Measurements from ENCODE around the gene AKTIP.

AKTIP gene

GRCh38 chr16:53494636-53495035 lies 8.4 kb downstream of the AKTIP start:
- intact Hi-C loops (cut with DNase I), result no loop called here
- DNase-seq, result no peak

GRCh38 chr16:53492503-53492902 lies 10.5 kb downstream of the AKTIP start:
- intact Hi-C loops (cut with DNase I), result no loop called here
- no peak for DNase-seq

- intact Hi-C loops (cut with DNase I), result no loop called here
- no peak for DNase-seq
Observed at GRCh38 chr16:53489755-53490154, 13.3 kb downstream of the AKTIP start.

GRCh38 chr16:53486230-53486629 lies 16.8 kb downstream of the AKTIP start:
- intact Hi-C loops (cut with DNase I), result no loop called here
- DNase-seq, result no peak

- intact Hi-C loops (cut with DNase I), result no loop called here
Observed at GRCh38 chr16:53484542-53484941, 18.5 kb downstream of the AKTIP start.

GRCh38 chr16:53482123-53482522 lies 20.9 kb downstream of the AKTIP start:
- intact Hi-C loops (cut with DNase I), result no loop called here
- DNase-seq, result no peak

More at GRCh38 chr16:53484542-53484941, 18.5 kb downstream of the AKTIP start:
- no peak for DNase-seq

GRCh38 chr16:53480394-53480793 lies 22.6 kb downstream of the AKTIP start:
- no peak for DNase-seq

GRCh38 chr16:53478965-53479364 lies 24.0 kb downstream of the AKTIP start:
- DNase-seq, result no peak
- intact Hi-C loops (cut with DNase I), result no loop called here

More at GRCh38 chr16:53480394-53480793, 22.6 kb downstream of the AKTIP start:
- intact Hi-C loops (cut with DNase I), result no loop called here

GRCh38 chr16:53476867-53477266 lies 26.1 kb downstream of the AKTIP start:
- no peak for DNase-seq
- intact Hi-C loops (cut with DNase I), result no loop called here

GRCh38 chr16:53465606-53466280 lies 37.3 kb downstream of the AKTIP start:
- no peak for DNase-seq
- intact Hi-C loops (cut with DNase I), result no loop called here

GRCh38 chr16:53458635-53459034 lies 44.4 kb downstream of the AKTIP start:
- intact Hi-C loops (cut with DNase I), result no loop called here
- no peak for DNase-seq

GRCh38 chr16:53457670-53458069 lies 45.3 kb downstream of the AKTIP start:
- DNase-seq, result no peak
- intact Hi-C loops (cut with DNase I), result no loop called here

- peak in 2 of 42 donors; percentile 21 to 26 for DNase-seq
- intact Hi-C loops (cut with DNase I), result no loop called here
Observed at GRCh38 chr16:53456625-53457024, 46.4 kb downstream of the AKTIP start.

- intact Hi-C loops (cut with DNase I), result no loop called here
- no peak for DNase-seq
Observed at GRCh38 chr16:53453928-53454327, 49.1 kb downstream of the AKTIP start.

- DNase-seq, result no peak
- intact Hi-C loops (cut with DNase I), result no loop called here
Observed at GRCh38 chr16:53449816-53450517, 53.0 kb downstream of the AKTIP start.

- intact Hi-C loops (cut with DNase I), result no loop called here
- DNase-seq, result no peak
Observed at GRCh38 chr16:53446090-53446489, 56.9 kb downstream of the AKTIP start.

- intact Hi-C loops (cut with DNase I), result no loop called here
- DNase-seq, result no peak
Observed at GRCh38 chr16:53445534-53445933, 57.5 kb downstream of the AKTIP start.
